Measurements from ENCODE around the gene PACRG.

Gene PACRG

DNA sequence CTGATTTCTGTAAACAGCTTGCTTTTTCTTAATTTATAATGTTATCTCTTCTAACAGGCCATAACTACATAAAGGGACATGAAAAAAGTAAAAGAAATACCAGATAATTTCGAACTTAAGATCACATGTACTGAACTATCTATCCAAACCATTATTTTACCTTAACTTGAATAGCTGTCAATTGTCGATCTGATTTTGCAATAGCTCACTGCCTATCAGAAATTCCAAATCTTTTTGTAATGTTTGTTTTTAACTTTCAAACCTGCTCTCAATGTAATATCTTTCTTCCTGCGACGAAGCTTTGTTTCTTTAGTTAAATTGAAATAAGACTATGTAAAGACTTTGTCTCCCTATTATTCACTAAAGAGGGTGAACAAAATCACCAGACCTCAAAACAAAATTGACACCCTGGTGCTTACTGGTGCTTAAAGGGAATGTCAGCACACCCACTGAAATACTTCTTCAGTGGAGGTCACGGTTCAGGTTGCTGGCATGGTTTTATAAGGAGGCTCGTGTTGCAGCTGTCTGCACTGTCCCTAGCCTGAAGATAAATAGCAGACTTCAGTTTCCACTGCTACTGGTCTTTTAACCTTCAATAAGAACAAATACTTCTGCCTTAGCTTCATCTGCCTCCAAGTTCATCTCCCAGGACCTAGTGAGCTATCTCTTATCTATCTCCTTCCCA is 569.2 kb downstream of the PACRG start:
- TF ChIP-seq TAF1 (IDR thresholded peaks at IDR 0.05; ENCODE audit: borderline replicate concordance, insufficient read depth, low read length) (no peak), FOXP2 (optimal IDR thresholded peaks at IDR 0.05; ENCODE audit: borderline replicate concordance, extremely low read depth, extremely low read length, insufficient read depth) (no peak), POLR2AphosphoS5 (IDR thresholded peaks at IDR 0.05; ENCODE audit: low read depth, low read length) (no peak), SIN3A (IDR thresholded peaks at IDR 0.05; ENCODE audit: borderline replicate concordance, insufficient read depth, low read length) (no peak)
- TF ChIP-seq, protein P1, sequence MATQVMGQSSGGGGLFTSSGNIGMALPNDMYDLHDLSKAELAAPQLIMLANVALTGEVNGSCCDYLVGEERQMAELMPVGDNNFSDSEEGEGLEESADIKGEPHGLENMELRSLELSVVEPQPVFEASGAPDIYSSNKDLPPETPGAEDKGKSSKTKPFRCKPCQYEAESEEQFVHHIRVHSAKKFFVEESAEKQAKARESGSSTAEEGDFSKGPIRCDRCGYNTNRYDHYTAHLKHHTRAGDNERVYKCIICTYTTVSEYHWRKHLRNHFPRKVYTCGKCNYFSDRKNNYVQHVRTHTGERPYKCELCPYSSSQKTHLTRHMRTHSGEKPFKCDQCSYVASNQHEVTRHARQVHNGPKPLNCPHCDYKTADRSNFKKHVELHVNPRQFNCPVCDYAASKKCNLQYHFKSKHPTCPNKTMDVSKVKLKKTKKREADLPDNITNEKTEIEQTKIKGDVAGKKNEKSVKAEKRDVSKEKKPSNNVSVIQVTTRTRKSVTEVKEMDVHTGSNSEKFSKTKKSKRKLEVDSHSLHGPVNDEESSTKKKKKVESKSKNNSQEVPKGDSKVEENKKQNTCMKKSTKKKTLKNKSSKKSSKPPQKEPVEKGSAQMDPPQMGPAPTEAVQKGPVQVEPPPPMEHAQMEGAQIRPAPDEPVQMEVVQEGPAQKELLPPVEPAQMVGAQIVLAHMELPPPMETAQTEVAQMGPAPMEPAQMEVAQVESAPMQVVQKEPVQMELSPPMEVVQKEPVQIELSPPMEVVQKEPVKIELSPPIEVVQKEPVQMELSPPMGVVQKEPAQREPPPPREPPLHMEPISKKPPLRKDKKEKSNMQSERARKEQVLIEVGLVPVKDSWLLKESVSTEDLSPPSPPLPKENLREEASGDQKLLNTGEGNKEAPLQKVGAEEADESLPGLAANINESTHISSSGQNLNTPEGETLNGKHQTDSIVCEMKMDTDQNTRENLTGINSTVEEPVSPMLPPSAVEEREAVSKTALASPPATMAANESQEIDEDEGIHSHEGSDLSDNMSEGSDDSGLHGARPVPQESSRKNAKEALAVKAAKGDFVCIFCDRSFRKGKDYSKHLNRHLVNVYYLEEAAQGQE (IDR thresholded peaks at IDR 0.05; ENCODE audit: insufficient read depth in 1 of 2, low read depth in 2 of 2, low read length in 2 of 2), result no peak

DNA sequence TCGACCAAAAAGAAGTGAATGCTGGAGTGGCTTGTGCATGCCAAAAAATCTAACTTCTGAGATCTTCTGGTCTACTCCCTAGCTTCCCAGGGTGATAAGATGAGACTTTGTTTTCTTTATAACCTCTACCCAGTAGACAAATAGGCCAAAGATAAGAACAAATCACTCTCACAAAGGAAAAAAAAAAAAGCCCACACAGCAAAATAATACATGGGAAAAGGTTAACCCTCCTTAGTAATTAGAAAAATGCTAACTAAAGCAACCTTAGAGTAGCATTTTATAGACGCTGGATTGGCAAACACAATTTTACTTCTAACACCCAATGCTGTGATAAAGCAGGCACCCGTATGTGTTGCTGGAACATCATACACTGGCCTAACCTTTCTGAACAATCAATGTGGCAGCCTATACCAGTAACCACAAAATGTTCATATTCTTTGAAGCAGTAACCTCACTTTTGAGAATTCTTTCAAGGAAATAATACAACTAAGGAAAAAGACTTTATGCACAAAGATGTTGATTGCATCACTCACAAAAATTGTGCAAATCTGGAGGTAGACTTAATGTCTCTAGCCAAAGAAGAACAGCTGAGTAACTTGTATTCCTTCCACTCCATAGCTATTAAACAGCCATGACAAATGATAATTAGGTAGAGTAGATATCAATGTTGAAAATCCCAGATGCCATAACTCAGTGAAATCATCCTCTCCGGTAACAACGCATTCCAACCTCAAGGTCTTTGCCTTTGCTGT is 570.5 kb downstream of the PACRG start:
- TF ChIP-seq FOXP2 (optimal IDR thresholded peaks at IDR 0.05; ENCODE audit: borderline replicate concordance, extremely low read depth, extremely low read length, insufficient read depth), result no peak
- TF ChIP-seq, protein P1 (IDR thresholded peaks at IDR 0.05; ENCODE audit: insufficient read depth in 1 of 2, low read depth in 2 of 2, low read length in 2 of 2), result no peak
- TF ChIP-seq POLR2AphosphoS5 (IDR thresholded peaks at IDR 0.05; ENCODE audit: low read depth, low read length), result no peak
- TF ChIP-seq TAF1 (IDR thresholded peaks at IDR 0.05; ENCODE audit: borderline replicate concordance, insufficient read depth, low read length), result no peak

DNA sequence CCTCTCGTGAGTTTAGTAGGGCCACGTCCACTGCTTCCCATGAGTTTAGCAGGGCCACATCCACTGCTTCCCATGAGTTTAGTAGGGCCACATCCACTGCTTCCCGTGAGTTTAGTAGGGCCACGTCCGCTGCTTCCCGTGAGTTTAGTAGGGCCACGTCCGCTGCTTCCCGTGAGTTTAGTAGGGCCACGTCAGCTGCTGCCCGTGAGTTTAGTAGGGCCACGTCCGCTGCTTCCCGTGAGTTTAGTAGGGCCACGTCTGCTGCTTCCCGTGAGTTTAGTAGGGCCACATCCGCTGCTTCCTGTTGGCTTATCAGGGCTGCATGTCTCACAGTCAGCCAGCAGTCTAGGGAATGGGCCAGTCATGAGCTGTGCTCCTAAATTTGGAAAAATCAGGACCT is 573.1 kb downstream of the PACRG start:
- TF ChIP-seq, protein P1 (IDR thresholded peaks at IDR 0.05; ENCODE audit: insufficient read depth in 1 of 2, low read depth in 2 of 2, low read length in 2 of 2), result no peak
- no peak for TF ChIP-seq TAF1 (IDR thresholded peaks at IDR 0.05; ENCODE audit: borderline replicate concordance, insufficient read depth, low read length)
- TF ChIP-seq SIN3A (IDR thresholded peaks at IDR 0.05; ENCODE audit: borderline replicate concordance, insufficient read depth, low read length), result no peak
- no peak for TF ChIP-seq POLR2AphosphoS5 (IDR thresholded peaks at IDR 0.05; ENCODE audit: low read depth, low read length)
- TF ChIP-seq FOXP2 (optimal IDR thresholded peaks at IDR 0.05; ENCODE audit: borderline replicate concordance, extremely low read depth, extremely low read length, insufficient read depth), result no peak

DNA sequence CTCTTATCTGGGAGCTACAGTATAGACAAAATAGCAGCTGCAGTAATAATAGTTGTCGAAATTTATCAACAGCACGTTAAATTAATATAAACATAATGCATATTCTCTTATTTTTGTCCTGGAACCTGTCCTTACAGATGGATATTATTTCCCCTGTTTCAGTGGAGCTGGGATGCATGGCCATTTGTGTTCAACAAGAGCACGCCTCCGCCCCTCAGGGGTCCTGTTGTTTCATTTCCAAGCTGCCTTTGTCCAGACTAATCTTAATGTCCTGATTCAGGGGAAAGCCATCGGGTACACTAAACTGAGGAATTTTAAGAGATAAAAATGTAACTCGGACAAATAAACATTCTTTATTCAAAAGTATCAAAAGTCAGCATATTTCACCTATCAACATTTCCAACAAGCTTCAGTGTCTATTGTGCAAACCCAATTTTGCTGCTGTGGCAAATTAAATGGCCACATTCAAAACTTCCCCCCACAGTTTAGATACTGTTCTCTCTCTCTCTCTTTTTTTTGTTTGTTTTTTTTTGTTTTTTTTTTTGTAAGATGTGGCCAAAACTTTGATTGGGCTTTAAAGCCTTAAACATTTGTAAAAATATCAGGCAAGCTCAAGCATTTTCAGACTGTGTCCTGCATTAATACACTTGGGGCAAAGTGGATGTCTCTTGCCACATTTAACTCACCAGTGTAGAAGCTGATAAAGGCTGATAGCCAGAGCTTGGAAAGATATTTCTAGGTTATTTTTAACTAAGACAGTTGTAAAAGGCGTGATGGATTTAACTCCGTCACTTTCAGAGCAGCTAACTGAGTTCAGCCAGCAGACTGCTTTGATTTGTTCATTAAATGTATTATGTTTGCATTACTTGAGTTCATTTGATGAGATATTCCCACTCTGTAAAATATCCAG is 574.2 kb downstream of the PACRG start:
- TF ChIP-seq FOXP2 (optimal IDR thresholded peaks at IDR 0.05; ENCODE audit: borderline replicate concordance, extremely low read depth, extremely low read length, insufficient read depth) (no peak), SIN3A (IDR thresholded peaks at IDR 0.05; ENCODE audit: borderline replicate concordance, insufficient read depth, low read length) (no peak), POLR2AphosphoS5 (IDR thresholded peaks at IDR 0.05; ENCODE audit: low read depth, low read length) (no peak)

DNA sequence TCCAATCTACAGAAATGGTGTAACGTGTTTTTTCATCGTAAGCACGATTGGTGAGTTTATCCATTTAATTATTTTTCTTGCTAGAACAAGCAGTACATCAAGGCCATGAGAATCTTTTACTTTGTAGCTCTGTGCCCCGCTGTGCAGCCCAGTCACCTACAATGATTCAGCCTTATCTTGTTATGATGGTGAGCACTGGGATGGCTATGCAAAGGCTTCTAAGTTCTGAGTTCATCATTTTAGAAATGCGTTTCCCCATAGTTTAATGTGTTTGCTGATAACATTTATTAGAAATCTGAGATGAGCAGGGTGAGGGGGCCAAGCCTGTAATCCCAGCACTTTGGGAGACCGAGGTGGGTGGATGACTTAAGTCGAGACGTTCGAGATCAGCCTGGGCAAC is 575.0 kb downstream of the PACRG start:
- TF ChIP-seq POLR2AphosphoS5 (IDR thresholded peaks at IDR 0.05; ENCODE audit: low read depth, low read length) (no peak), SIN3A (IDR thresholded peaks at IDR 0.05; ENCODE audit: borderline replicate concordance, insufficient read depth, low read length) (no peak), FOXP2 (optimal IDR thresholded peaks at IDR 0.05; ENCODE audit: borderline replicate concordance, extremely low read depth, extremely low read length, insufficient read depth) (no peak), TAF1 (IDR thresholded peaks at IDR 0.05; ENCODE audit: borderline replicate concordance, insufficient read depth, low read length) (no peak)
- TF ChIP-seq, protein P1 (IDR thresholded peaks at IDR 0.05; ENCODE audit: insufficient read depth in 1 of 2, low read depth in 2 of 2, low read length in 2 of 2), result no peak
